ENCODE results near the gene CRTC3.
"Not testable (repeated sequence)": the region's sequence is repeated elsewhere in the genome, so short reads cannot be mapped to it uniquely, and the experiment has no call there.

CRTC3 gene

DNA sequence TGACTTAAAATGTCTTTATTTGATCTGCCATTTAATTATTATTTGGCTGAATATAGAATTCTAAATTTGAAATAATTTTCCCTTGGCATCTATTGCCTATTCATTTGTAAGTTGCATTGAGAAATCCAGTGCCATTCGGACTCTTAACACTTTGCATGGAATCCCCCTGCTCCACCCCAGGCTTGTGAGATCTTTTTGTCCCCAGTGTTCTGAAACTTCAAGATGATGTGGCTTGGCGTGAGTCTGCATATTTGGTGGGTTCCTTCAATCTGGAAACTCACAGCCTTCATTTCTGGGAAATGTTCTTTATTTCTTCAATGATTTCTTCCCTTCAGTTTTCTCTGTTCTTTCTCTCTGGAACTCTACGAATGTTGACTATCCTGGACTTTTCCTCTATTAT, 103.6 kb downstream of the CRTC3 start:
- no peak for DNase-seq

DNA sequence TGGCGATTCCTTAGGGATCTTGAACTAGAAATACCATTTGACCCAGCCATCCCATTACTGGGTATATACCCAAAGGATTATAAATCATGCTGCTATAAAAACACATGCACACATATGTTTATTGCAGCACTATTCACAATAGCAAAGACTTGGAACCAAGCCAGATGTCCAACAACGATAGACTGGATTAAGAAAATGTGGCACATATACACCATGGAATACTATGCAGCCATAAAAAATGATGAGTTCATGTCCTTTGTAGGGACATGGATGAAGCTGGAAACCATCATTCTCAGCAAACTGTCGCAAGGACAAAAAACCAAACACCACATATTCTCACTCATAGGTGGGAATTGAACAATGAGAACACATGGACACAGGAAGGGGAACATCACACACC, 107.3 kb downstream of the CRTC3 start:
- DNase-seq, result not testable (repeated sequence)

DNA sequence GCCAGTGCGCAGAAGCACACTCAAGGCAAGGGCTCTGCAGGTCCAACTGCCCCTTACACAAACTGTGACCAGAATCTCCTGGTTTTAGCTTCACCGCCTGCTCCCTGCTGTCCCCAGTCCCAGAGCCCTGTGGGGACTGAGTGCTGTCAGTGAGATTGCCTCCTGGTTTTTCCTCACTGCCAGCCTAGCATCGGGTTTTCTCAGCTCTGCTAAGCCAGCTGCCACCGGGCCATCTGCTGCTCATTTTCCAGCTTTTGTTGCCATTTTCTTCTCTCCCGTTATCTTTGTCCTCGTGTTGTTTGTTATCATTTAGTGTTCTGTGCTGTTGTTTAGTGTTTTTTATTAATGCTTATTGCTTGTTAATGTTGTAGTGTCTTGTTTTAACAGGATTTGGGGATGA, 108.0 kb downstream of the CRTC3 start:
- DNase-seq, result no peak

DNA sequence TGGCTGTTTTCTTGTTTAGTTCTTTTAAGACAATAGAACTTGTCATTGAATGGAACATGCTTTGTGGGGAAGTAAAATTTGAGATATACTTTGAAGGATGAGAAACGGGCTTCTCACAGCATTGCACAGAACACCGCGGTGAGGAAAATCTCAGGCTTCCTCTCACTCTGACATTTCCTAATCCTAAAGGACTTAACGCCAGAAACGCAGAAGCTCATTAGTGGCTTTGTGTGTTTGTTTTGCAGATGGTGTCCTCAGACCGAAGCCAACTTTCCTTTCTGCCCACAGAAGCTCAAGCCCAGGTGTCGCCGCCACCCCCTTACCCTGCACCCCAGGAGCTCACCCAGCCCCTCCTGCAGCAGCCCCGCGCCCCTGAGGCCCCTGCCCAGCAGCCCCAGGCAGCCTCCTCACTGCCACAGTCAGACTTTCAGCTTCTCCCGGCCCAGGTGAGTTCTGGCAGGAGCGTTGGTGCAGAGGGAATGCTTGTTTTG, 108.5 kb downstream of the CRTC3 start:
- DNase-seq, result no peak

DNA sequence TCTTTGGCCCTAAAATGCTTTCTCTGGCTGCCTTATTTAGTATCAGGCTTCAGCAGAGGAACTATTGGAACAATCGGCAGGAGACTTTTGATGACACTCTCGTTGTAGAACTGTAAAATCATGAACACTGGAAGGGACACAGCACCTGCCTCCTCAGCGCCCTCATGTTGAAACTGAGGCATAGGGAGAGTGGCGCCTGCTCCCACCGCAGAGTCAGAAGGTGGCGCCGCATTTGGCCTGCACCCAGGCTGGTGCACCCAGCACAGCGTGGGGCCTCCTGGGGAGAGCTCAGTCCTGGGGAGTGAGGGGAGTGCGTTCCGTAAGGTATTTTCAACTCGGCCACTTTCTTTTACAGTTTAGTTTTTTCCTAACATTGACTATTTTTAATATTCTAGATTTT, 109.2 kb downstream of the CRTC3 start:
- no peak for DNase-seq

DNA sequence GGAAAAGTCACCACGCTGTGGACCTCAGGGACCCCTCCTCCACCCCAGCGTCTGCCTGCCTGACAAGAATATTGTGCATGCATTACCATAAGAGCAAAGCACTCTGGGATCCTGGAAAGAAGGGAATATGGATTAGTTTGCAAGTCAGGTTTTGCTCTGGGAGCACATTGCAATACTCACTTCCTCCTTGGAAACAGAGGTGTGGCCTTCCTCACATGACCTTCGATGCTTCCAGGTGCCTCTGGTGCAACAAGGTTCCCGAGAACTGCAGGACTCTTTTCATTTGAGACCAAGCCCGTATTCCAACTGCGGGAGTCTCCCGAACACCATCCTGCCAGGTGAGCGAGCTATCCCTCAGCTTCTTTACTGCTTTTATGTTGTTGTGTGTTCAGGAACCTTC, 111.1 kb downstream of the CRTC3 start:
- no peak for DNase-seq

DNA sequence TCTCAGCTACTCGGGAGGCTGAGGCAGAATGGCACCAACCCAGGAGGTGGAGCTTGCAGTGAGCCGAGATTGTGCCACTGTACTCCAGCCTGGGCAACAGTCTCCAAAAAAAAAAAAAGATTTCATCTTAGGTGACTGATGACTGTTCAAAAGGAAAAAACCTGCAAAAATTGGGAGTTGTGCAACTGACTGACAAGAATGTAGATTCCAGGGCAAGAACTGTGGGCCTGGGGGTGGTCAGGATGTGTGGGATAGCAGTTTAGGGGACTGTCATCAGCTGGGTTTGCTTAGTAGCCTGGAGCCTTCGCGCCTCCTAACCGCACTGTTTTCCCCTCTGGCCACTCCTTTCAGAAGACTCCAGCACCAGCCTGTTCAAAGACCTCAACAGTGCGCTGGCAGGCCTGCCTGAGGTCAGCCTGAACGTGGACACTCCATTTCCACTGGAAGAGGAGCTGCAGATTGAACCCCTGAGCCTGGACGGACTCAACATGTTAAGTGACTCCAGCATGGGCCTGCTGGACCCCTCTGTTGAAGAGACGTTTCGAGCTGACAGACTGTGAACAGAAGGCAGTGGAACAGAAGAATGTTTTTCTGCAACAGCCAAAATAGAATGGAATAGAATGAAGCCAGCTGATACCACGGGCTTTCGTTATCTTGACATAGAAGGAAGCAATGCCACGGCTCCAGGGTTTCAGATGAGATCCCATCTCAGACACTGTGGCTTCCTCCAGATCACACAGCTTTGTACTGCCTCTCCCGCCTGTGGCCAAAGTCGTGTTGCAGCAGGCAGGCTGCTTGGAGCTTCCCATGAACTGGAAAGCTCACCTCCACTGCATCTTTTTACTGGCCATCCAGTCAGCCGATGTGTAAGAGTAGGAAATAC, 112.1 kb downstream of the CRTC3 start:
- no peak for DNase-seq

DNA sequence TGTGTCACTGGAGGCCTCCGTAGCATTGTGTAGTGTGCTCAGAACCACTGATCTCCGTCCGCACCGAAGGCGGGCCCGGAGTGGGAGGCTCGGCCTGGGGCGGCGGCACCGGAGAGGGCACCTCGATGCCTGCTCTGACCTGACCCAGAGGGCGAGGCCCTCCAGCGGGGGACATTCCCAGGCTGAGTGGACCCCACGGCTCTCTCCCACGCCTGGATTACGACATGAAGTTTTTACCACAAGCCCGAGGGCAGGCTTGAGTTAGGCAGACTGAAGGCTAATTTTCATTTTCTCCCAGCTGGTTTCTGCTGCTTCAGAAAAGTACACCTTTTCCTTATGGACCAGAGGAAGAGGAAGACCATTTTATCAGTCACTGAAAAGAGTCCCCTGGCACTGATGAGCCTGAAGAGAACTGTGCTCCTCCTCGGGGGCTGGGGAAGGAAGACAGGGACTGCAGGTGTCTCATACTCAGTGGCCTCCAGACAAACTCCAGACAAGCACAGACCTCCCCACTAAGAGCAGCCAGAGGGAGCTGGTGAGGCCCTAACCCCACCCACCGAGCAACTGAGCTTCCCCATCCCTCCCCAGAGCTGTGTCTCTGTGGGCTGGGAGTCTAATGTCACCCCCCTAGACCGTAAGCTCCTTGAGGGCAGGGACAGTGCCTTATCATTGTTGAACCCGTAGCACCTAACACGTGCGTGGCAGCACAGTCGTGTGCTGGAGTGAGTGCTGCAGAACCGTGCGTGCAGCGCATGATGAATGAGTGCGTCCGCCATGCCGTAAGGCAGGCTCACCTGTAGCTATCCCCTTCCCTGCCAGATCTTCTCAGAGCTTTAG, 113.0 kb downstream of the CRTC3 start:
- no peak for DNase-seq

DNA sequence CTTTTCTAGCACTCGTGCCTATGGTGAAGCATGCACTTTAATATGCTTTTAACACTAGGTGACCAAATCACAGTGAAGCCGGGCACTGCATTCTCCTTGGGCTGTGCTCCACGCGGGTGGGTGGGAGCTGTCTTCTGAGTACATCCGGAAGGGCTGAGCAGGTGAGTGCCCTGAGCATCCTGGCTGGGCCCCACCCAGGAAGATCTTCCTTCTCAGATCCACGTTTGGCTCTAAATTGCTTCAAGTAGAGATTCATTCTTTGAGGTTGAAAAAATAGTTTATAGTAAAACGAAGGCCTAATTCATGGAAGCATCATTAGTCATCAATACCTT, 113.5 kb downstream of the CRTC3 start:
- DNase-seq, result no peak

DNA sequence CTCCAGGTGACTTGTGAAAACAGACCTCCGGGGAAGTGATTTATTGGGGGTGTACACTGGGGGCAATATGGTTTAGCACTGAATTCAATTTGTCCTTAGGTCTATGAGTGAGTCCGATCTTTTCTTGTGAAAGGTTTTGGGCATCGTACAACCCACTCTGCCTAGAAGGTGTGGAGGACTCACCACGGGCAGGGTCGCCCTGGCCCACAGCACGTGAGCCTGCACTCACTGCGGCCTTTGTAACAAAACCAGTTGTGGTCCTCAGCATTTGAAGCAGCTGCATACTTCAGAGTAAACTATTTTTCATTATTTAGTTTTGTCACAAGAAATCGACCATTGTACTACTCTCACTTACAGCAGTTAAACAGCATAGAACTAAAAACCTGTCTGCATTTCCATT, 114.8 kb downstream of the CRTC3 start:
- DNase-seq, result no peak

DNA sequence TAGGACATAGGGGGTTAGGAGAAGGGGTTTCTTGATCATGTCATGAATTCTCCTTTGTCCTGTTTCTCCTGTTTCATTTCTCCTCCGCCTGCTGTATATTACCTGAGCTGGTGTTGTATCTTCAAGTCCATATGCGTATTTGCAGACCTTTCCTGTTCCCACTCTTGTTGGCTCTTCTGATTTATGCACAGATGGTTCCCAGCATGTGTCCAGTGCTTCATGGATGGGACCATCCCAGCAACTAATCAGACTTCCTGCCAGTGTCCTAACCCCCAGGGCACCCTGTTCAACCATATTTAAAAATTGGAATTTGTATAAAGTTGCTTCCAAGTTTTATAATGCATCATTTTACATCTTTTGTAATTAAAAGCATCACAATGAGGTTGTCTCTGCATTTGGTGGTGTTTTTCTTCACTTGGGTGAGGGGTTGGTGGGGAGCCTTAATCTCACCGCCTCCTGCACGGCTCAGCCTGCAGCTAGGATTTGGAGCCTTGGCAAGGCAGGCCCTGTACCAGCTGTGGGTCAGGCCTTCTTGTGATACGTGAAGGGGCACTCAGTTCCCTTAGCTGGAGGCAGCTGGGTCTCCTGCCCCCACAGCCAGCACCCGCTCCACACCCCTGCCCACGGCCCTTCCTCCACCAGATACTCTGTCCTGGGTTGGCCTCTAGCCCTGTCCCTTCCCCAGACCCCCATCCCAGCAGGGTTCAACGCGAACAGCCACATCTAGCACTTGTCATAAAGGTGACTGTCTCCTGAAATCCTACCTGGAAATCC, 115.4 kb downstream of the CRTC3 start:
- no peak for DNase-seq

DNA sequence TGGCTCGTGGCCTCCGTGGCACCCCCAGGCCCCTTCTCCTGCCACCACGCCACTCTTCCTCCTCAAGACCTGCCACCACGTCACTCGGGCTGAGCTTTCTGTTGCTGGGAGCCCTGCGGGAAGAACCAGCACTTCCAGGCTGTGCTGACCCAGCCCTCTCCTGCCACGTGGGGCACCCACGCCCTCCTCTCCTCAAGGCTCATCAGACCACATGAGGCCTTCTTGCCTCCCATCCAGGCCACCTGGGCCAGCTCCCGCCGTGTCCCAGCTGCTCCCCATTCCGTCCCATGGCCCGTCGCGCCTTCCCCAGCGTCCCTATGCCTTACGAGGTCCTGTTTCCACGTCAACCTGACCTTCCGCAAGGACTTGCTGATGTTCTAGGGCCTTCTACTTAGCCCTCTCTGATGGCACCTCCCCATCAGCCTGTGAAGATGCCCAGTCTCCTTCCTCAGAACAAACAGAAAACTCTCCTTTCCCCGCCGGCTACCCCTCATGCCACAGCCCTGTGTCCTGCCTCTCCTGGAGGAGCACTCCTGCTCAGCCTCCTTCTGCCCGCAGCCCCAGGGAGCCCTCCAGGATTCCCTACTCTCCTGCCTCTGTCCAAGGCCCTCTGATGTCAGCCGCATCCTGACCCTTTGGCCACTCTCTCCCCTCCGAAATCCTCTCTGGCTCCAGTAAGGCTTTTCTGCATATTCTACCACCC, 116.3 kb downstream of the CRTC3 start:
- DNase-seq, result no peak

DNA sequence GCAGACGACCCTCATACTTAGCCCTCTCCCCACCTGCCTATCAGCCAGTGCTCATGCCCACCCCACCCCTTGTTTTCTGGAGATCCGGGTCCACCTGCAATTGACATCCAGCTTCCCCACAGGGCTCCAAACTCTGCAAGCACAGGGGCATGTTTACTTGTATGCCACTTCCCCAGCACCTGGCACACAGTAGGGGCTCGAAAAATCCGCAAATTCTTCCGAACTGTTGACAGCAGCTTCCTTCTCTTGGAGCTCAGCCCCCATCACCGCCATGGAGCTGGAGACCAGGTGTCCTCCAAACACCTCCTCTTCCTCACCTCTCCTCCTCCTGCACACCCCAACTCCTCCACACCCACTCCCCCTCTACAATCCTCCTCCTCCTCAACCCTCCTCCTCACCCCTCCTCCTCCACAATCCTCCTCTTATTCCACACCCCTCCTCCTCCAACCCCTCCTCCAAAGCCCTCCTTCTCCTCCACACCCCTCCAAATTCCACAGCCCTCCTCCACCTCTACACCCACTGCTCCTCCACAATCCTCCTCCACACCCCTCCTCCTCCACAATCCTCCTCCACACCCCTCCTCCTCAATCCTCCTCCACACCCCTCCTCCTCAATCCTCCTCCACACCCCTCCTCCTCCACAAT, 117.1 kb downstream of the CRTC3 start:
- no peak for DNase-seq

DNA sequence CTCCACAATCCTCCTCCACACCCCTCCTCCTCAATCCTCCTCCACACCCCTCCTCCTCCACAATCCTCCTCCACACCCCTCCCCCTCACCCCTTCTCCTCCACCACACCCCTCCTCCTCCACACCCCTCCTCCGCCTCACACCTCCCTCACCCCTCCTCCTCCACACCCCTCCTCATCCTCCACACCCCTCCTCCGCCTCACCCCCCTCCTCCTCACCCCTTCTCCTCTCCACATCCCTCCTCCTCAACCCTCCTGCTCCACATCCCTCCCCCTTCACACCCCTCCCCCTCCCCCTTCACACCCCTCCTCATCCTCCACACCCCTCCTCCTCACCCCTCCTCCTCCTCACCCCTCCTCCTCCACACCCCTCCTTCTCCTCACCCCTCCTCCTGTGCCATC, 117.6 kb downstream of the CRTC3 start:
- DNase-seq, result no peak

DNA sequence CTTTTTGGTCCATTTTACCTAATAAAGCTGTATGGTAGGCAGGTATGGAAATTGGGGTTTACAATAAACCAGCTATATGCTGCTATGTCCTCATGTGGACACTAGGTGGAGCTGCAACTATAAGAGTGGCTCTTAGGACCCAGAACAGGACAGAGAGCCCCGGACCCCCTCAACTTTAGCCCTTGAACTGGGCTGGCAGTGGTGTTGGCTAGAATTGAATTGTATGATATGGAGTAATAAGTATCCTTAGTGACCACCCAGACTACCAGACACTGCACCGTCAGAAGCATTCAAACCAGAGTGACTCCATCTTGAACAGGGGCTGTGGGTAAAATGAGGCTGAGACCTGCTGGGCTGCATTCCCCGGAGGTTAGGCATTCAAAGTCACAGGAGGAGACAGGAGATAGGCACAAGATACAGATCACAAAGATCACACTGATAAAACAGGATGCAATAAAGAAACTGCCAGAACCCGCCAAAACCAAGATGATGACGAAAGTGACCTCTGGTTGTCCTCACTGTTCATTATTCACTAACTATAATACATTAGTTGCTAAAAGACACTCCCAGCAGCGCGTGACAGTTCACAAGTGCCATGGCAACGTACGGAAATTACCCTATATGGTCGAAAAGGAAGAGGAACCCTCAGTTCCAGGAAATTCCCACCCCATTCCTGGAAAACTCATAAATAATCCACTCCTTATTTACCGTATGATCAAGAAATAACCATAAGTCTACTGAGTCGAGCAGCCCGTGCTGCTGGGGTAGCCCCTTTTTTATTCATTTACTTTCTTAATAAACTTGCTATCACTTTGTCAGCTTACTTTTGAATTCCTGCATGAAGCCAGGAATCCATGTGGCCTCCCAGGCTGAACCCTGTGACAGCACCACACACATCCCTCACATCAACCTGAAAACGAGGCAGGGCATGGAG, 118.7 kb downstream of the CRTC3 start:
- DNase-seq, result no peak

DNA sequence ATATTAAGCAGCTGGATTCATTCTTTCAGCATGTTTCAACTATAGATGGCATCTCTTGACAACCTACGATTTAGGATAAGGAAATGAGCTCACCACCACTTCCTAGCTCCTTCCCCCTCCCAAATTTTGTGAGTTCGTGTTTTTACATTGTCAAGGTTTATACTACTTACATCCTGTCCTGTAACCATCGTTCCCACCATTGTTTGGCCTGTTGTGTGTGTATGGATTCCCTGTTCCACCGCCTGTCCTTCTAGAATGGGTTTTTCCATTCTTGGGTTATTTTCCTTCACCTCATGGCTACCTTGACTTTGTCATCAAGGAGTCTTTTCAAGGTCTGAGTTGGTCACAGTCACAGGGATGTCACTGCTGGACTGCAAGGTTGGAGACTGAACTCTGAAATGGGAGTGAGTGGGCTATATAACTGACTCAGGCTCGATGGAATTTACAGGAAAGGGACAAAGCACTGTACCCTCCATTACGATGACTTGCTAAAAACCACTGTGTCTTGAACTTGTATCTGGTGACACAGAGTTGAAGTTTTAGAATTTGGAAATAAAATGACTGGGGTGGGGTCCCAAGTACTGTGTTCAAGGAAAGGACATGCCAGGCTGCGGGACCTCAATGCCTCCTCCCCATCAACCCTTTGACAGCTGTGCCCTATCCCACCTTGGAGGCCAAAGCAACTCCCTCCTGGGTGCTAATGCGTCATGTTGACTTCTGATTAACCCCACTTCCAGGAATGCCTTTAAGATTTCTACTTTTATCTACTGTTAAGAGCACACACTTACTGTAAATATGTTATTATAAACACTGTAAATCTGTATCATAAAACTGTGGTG, 120.6 kb downstream of the CRTC3 start:
- no peak for DNase-seq

DNA sequence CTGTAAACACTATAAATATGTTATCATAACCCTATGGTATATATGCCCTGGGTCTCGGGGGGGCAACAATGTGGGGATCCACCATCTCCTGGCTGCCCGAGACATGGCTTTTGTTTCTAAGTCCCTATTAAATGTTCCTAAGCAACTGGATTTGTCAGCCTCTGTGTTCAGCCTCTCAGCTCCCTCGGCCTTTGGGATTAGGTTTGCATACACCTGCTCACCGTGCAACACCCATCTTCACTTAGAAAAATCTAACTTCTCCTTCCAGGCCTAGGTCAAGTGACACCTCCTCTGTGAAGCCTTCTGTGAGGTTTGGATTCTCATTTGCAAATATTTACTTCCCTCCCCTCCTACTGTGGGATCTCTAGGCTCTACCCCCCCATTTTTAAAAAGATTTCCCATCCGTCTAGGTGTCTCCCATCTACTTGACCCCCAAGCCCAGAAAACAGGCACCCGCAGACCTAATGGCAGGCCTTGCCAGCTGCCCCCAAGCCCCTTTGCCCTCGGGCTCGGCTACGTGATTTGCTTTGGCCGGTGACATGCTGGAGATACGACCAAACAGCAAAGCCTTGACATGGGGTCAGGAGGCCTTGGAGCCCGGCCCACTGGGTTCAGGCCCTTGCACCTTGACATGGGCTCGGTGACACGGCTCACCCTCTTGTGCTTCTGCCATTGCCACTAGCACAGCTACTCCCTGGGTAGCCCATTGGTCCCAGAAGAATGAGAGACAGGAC, 121.4 kb downstream of the CRTC3 start:
- no peak for DNase-seq

DNA sequence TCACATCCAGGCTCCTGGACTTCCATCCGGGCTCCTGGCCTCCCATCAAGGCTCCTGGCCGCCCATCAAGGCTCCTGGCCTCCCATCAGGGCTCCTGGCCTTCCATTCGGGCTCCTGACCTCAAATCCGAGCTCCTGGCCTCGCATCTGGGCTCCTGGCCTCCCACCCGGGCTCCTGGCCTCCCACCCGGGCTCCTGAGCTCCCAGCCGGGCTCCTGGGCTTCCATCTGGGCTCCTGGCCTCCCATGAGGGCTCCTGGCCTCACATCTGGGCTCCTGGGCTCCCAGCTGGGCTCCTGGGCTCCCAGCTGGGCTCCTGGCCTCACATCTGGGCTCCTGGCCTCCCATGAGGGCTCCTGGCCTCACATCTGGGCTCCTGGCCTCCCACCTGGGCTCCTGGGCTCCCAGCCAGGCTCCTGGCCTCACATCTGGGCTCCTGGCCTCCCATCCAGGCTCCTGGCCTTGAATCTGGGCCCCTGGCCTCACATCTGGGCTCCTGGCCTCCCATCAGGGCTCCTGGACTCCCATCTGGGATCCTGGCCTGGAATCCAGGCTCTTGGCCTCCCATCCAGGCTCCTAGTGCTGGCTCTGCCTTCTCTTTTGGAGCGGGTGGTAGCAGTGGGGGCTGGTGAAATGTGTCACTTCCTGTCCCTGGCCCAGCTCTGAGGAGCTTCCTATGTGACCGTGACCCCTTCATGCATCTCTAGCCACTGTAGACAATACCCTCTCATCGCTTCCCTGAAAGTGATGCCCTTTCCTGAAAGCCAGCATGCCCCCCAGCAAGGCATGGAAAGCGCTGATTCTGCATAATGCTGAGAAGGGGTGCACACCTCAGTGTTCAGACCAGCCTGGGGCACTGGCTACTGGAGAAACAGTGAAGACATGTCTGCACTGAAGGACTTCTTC, 124.8 kb downstream of the CRTC3 start:
- no peak for DNase-seq
